B cell (primary cell): ENCODE results near the gene ZNF438.

Experiments used
- EZH2 ChIP-seq: IDR thresholded peaks from 2 replicates; pipeline ENCODE4 v1.6.1; 2012; ENCODE audit warnings: borderline replicate concordance, low read depth, mild to moderate bottlenecking, moderate library complexity, low read length; ENCODE audit not compliant: insufficient read depth, poor library complexity, severe bottlenecking
- TF ChIP-seq, protein P1 (sequence below): fragments of 200-600 bp; IDR thresholded peaks from one replicate; pipeline ENCODE4 v1.8.0; 2022; ENCODE audit warnings: antibody characterized with exemption, mild to moderate bottlenecking

GRCh38 chr10:30840395-30841050 is 191.1 kb downstream of the ZNF438 start:
- TF ChIP-seq, protein P1, sequence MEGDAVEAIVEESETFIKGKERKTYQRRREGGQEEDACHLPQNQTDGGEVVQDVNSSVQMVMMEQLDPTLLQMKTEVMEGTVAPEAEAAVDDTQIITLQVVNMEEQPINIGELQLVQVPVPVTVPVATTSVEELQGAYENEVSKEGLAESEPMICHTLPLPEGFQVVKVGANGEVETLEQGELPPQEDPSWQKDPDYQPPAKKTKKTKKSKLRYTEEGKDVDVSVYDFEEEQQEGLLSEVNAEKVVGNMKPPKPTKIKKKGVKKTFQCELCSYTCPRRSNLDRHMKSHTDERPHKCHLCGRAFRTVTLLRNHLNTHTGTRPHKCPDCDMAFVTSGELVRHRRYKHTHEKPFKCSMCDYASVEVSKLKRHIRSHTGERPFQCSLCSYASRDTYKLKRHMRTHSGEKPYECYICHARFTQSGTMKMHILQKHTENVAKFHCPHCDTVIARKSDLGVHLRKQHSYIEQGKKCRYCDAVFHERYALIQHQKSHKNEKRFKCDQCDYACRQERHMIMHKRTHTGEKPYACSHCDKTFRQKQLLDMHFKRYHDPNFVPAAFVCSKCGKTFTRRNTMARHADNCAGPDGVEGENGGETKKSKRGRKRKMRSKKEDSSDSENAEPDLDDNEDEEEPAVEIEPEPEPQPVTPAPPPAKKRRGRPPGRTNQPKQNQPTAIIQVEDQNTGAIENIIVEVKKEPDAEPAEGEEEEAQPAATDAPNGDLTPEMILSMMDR, result no peak
- no peak for TF ChIP-seq EZH2
